Activated CD4-positive, CD25-positive, alpha-beta regulatory T cell treated with anti-CD3 and anti-CD28 coated beads, Interleukin-2, amount 50 U/mL, for 24 hours (primary cell): Measurements from ENCODE around the gene TSPAN8.
"Not testable (repeated sequence)": the region's sequence is repeated elsewhere in the genome, so short reads cannot be mapped to it uniquely, and the experiment has no call there.

ENCODE experiments used
- ATAC-seq, 2 donors: fragments of 150-1000 bp; cut with Tn5 transposase; one replicate each; pipeline ENCODE4 v1.10.0; 2021; ENCODE audit warnings: mild to moderate bottlenecking in 1 of 2, moderate library complexity in 1 of 2

TSPAN8 gene

GRCh38 chr12:71157601-71158233 is at the start of gene TSPAN8:
Gene TSPAN8, minus strand, starts transcription at chr12:71157999. Its CDS starts 321 bp downstream, at chr12:71157678.
- no peak for ATAC-seq

- no peak for ATAC-seq
Observed at GRCh38 chr12:71201136-71201679, 43.4 kb upstream of the TSPAN8 start.

DNA sequence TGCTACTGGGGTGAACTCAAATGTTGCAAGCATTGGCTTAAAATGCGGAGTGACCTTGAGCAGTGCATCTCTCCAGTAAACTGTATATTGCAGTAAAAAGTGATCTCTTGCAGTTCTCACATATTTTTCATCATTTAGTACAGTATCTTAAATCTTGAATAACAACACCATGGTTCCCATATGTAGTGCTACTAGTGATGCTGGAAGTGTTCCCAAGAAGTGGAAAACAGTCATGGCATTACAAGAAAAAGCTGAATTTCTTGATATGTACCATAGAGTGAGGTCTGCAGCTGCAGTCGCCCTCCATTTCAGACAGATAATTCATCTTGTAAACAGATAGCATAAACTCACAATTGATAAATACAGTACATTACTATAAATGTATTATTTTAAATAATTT is 42.9 kb upstream of the TSPAN8 start:
- no peak for ATAC-seq

GRCh38 chr12:71197460-71197859 is 39.7 kb upstream of the TSPAN8 start:
- ATAC-seq = no peak

DNA sequence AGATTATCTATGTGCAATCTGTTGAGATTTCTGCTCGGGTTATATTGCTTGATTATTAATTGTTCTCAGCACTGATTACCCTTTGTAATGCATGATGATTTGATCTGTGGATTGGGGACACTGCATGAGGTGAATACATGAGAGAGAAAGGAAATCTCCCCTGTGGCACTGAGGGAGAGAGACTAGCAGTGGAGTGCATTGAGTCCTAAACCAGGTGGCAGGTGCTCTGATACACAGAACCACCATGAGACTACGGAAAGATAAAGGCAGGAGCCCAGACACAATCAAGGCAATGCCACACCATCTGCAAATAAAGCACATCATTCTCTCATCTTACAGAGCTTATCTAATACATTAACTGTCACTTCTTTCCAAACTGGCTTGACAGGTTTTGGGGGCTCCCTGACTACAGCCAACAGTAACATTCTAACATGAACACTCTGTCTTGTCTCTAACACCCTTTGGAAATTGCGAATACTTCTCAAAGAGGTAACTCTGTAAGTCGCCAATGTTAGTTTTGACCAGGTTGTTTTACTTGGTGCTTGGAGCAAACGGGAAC is 37.6 kb upstream of the TSPAN8 start:
- ATAC-seq = no peak

DNA sequence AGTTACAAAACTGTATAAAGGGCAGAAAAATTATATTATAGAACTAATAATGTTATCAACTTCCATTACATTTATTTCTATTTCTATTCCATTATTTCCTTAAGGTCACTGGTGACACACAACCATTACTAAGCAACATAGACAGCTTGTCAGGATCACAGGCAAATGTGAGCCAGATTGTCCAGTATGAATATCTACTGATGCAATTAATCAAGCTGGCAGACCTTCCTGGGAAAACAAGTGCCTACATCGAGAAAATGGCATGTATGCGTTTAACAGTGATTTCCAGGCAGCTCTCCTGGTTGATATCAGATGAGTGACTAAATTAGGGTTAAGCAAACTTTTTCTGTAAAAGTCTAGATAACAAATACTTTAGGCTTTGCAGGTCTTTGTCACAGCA is 36.9 kb upstream of the TSPAN8 start:
- ATAC-seq = no peak

DNA sequence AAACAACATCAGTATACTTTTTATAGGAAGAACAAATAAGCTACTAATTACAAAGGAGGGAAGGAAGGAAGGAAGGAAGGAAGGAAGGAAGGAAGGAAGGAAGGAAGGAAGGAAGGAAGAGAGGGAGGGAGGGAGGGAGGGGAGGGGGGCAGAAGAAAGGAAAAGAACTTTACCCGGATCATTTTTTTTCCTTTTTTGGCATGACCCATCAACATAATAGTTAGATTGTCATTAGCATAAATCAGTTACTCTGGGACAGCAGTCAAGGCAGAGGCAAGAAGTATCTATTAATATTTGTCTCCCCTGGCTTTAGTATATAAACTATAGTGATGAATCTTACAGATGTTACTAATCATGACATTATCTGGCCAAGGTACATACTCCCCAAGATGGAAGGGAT is 35.2 kb upstream of the TSPAN8 start:
- ATAC-seq = no peak

DNA sequence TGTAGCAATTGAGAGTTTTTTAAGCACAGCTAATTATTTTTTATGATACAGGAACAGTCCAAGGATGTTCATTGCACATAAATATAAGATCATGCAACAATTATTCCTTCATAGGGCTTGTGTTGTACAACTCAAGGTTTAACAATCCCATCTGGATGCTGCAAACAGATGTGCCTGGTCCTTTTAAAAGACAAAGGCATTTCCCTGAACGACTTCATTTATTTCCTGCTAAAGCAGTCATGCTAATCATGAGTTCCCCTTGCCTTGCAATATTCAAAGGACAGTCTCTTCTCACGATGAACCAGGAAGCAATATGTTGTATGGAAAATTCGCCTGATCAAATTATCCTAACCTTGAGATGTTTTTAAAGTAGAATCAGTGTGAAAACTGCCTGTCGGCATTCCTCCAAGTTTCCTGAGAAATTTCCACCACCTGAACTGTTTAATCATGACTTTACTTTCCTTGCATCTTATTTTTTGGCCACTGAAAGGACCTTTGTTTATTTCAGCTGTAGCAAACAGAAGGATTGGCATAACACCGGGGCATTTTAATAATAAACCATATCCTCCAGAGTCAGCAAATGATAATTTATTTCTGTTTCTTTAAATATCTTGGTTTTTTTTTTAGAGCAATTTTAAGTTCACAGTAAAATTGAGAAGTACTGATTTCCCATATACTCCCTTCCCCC is 33.9 kb upstream of the TSPAN8 start:
- no peak for ATAC-seq

- ATAC-seq = no peak
Observed at GRCh38 chr12:71190822-71191221, 33.0 kb upstream of the TSPAN8 start.

DNA sequence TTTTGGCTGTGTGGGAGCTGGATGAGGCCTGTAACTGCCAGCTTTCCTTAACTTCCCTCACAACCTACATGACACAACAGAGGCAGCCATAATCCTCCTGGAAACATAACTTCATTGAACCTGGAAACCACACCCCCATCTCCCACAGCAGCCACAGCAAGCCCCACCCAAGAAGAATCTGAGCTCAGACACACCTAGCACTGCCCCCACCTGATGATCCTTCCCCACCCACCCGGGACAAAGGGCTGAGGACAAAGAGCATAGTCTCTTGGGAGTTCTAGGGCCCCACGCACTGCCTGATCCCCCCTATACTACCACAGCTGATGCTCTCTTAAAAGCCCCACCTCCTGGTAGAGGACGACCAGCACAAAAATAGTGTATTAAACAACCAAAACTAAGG is 29.6 kb upstream of the TSPAN8 start:
- ATAC-seq = no peak

DNA sequence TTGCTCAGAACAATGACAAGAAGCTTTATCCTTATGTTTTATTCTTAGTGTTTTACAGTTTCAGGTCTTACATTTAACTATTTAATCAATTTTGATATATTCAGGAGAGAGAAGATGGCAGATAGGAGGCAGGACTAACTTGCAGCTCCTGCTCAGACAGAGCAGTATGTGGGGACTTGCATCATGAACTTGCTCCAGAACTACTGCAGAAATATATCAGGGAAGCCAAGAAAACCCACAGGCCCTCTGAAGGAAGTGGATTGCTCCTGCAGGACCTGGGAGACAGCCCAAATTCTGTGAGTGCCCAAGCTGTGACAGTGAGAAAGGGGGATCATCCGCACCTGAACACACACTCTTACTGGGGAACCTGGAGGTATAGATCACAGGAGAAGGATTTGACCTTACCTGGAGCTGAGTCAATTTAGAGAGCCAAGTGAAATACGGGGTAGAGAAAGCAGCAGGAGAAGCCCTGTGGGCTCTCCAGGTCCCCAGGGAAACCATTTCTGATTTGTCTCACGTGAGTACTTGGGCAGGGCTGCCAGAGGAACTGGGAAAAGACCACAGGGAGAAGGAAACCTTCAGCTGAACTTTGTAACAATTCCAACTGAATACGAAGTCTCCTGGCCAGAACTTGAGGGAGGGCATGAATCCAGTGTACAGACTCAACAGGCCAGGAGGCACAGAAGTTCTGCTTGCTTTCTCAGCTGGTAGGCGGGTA is 28.9 kb upstream of the TSPAN8 start:
- no peak for ATAC-seq

- no peak for ATAC-seq
Observed at GRCh38 chr12:71183846-71184245, 26.0 kb upstream of the TSPAN8 start.

GRCh38 chr12:71183018-71183417 is 25.2 kb upstream of the TSPAN8 start:
- no peak for ATAC-seq

- ATAC-seq = no peak
Observed at GRCh38 chr12:71178162-71178561, 20.4 kb upstream of the TSPAN8 start.

DNA sequence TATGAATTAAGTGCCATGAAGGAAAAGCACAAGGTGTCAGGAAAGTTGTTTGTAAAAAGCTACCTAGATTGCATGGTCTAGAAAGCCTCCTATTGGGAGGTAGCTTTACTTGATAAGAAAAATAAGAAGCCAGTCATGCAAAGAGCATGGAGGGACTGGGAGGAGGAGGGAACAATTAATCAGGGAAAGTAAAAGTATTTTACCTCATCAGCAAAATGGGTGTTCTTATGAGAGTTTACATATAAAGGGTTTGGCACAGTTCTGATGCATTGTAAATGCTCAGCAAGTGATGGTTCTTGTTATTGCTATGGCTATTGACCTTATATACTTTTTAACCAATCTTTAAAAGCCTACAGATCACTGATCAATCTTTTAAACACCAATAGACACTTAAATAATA is 17.0 kb upstream of the TSPAN8 start:
- no peak for ATAC-seq

GRCh38 chr12:71174146-71174545 is 16.3 kb upstream of the TSPAN8 start:
- no peak for ATAC-seq

DNA sequence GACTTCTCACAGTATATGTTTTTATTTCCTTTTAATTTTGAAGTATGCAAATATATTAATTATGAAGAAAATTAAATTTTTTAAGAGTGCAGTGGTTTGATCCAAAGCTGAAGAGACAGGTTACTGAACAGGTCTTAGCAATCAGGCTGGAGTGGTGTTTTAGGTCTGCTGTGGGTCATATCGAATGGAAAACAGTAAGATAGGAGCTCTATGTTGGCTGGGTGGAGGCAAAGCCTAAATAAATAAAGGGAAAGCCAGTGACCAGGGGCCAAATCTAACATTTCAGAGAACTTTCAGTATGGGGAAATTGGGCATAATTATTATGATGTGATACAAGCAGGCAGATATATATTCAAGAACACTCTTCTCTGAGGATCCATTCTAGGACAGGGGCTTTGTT is 12.7 kb upstream of the TSPAN8 start:
- no peak for ATAC-seq

GRCh38 chr12:71169286-71169685 is 11.5 kb upstream of the TSPAN8 start:
- ATAC-seq = no peak

- ATAC-seq = no peak
Observed at GRCh38 chr12:71166862-71167496, 9.2 kb upstream of the TSPAN8 start.

DNA sequence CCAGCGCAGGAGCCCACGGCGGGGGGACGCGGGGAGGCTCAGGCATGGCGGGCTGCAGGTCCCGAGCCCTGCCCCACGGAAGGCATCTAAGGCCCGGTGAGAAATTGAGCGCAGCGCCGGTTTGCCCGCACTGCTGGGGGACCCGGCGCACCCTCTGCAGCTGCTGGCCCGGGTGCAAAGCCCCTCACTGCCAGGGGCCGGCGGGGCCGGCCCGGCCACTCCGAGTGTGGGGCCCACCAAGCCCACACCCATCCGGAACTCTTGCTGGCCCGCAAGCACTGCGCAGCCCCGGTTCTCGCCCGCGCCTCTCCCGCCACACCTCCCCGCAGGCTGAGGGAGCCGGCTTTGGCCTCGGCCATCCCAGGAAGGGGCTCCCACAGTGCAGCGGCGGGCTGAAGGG is 8.5 kb upstream of the TSPAN8 start:
- no peak for ATAC-seq

GRCh38 chr12:71165780-71166179 is 8.0 kb upstream of the TSPAN8 start:
- not testable (repeated sequence) for ATAC-seq

DNA sequence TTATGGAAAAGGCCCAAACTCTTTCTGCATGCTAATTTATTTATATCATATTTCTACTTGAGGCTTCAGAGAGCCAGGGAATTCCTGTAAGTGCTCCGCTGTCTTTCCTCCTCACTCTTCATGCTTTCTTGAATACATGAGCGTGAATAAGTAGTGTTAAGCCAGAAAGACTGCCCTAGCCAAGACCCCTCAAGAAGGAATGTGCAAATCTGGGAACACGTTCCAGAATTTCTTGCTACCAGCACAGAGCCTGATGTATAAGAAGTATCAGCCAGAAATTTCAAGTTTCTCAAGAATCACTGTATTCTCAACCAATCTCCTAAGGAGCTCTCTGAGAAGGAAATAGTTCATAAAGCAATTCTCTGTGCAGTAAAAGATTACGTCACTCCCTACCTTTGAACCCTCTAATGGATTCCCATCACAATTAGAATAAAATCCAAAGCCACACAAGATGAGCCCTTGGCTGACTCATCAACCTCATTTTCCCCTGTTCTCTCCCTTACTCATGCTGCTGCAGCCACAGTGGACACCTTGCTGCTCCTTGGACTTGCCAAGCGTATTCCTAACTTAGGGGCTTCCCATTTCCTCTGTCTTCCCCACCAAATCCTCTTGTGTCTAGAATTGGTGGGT is 6.9 kb upstream of the TSPAN8 start:
- ATAC-seq = no peak
